Esophagus (tissue), 2 donors: Measurements from ENCODE around the gene GCN1. TPM values are rescaled to one million over a fixed set of nuclear protein-coding genes. Genes with fewer than 3 reads are reported as not detected.

ENCODE experiments used
- H3K27ac ChIP-seq, 2 donors: one replicate each; pipeline ENCODE4 v1.5.1; 2013; ENCODE audit warnings: low read depth in 2 of 2, mild to moderate bottlenecking in 2 of 2, inconsistent platforms in 1 of 2, low read length in 1 of 2, moderate library complexity in 1 of 2
- H3K27me3 ChIP-seq, 2 donors: one replicate each; pipeline ENCODE4 v1.6.1; 2013; ENCODE audit warnings: low read length in 2 of 2, control low read depth in 1 of 2, mild to moderate bottlenecking in 1 of 2; ENCODE audit not compliant: insufficient read depth in 2 of 2, control insufficient read depth in 1 of 2
- H3K36me3 ChIP-seq, 2 donors: one replicate each; pipeline ENCODE4 v1.6.1; 2013; ENCODE audit warnings: low read length in 1 of 2; ENCODE audit not compliant: control insufficient read depth in 2 of 2, insufficient read depth in 2 of 2
- H3K4me1 ChIP-seq, 2 donors: one replicate each; pipeline ENCODE4 v1.6.1; 2013; ENCODE audit warnings: low read length in 1 of 2; ENCODE audit not compliant: control insufficient read depth in 2 of 2, insufficient read depth in 2 of 2
- H3K4me3 ChIP-seq, 2 donors: one replicate each; pipeline ENCODE4 v1.5.1; 2013; ENCODE audit warnings: low read length in 2 of 2, mild to moderate bottlenecking in 2 of 2, low read depth in 1 of 2, moderate library complexity in 1 of 2
- H3K9me3 ChIP-seq, 2 donors: one replicate each; pipeline ENCODE4 v1.6.1; 2013; ENCODE audit warnings: mild to moderate bottlenecking in 2 of 2, low read depth in 1 of 2, low read length in 1 of 2, moderate library complexity in 1 of 2; ENCODE audit not compliant: control insufficient read depth in 2 of 2, insufficient read depth in 1 of 2
- WGBS, 2 donors: extraction: QIAGEN DNeasy Blood & Tissue Kit; methylation state at CpG; one replicate each; pipeline ENCODE4 v1.1.7; 2013; 5-methylcytosine and 5-hydroxymethylcytosine counted together
- polyA plus RNA-seq, 2 donors: library from polyadenylated mRNA; stranded (reverse); fragments of 200-250 nt; gene quantifications; one replicate each; pipeline ENCODE4 v1.2.3, GENCODE V29; 2013
- donor health status: healthy with polysubstance abuse.
- donor health status: Bipolar disorder and iron deficiency.

GCN1 gene
- polyA plus RNA-seq, 2 donors, result 22.9 to 28.1 TPM

DNA sequence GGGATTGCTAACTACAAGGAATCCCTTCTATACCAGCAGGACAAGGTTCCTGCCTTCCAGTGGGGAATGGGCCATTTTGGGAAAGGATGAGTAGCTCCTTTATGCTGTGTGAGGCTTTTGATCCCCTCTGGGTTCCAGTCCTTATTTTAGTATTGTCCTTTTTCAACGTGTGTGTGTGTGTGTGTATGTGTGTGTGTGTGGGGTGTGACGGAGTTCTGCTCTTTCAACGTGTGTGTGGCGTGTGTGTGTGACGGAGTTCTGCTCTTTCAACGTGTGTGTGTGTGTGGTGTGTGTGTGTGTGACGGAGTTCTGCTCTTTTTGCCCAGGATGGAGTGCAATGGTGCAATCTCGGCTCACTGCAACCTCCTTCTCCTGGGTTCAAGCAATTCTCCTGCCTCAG lies 105.4 kb downstream of the GCN1 start:
- H3K36me3 ChIP-seq, result peaks cover 0 to 32% of the 10 kb centered on the region in 2 donors
- H3K27me3 ChIP-seq, result no peaks in the 10 kb centered on the region
- WGBS, 2 donors, result 33 to 35% methylated on average over 8 of the region's 8 CpGs
- H3K27ac ChIP-seq, result no peak overlapping the region
- no peak overlapping the region for H3K4me3 ChIP-seq
- no peaks in the 10 kb centered on the region for H3K9me3 ChIP-seq
- no peaks in the 10 kb centered on the region for H3K4me1 ChIP-seq

DNA sequence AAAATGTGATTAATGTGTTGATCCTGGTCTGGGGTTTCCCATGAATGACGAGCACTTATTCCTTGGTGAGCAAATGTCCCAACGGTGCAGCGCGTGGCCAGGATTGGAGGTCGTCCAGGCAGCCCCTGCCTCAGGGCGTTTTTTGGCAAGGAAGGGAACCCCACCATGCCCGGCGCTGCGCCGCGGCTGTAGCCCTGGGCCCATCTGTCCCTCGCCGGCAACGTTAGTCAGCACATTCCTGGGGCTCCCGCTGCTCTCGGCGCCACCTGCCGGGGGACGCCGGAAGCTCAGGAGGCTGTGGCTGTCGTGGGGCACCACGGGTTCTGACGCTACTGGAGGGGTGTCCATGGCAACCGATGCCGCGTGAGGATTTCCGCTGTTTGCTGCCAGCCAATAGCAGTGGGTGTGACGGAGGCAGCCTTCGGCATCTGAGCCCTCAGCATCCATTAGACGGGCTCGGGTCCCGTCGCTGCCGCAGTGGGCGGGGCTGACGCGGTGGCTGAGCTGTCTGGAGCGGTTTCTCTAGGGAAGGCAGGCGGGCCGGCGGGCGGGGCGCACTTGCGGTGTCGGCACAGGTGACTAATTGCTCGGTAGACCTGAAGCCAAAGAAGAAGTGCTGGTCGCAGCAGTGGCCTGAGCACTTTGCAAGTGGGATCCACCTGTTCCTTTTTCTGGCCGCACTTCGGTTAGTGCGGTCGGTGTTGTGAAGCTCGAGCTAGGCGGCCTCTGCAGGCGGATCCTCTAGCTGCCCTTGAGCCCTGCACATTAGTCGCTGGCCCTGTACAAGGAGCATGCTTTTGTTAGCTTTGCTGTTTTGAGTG lies 107.5 kb downstream of the GCN1 start:
- Histone ChIP-seq H3K27me3 (no peaks in the 10 kb centered on the region), H3K9me3 (no peaks in the 10 kb centered on the region), H3K36me3 (peaks cover 0 to 11% of the 10 kb centered on the region in 2 donors), H3K4me3 (peak overlapping the region; percentile 18 to 29), H3K4me1 (no peaks in the 10 kb centered on the region), H3K27ac (peak overlapping the region; percentile 84 to 94)
- 0 to 1% methylated on average over 55 of the region's 55 CpGs for WGBS, 2 donors

DNA sequence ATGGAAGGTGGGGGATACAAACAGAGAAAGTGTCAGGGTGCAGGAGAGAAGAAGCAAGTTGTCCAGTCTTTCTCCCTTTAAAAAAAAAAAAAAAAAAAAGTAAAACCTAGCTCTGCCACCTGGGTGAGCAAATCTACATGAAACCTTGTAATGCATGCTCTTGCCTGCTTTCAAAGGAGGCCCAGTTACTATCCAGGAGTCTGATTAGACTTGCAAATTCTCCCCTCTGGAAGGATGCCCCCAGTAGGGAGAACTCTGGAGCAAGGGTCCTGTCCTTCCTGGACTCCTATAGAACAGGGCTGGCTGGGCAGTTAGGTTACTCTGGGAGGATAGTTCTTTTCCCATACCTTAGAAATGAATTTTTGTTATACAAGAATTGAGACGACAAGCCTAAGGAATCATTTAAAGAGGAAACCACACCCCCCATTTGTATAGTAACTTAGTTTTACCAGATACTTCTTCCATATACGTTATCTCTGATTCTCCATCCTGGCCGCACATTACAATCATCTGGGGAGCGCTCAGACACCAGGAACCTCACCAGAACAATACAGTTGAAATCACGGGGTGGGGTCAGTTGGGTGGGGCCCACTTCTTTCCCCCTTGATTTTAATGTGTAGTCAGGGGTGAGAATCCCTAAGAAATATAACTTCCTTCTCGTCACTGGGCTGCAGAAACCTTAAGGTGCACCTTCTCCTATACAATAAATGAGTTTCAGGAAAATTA lies 108.4 kb downstream of the GCN1 start:
- H3K4me3 ChIP-seq, result no peak overlapping the region
- H3K4me1 ChIP-seq, result no peaks in the 10 kb centered on the region
- peak overlapping the region; percentile 80 to 84 for H3K27ac ChIP-seq

DNA sequence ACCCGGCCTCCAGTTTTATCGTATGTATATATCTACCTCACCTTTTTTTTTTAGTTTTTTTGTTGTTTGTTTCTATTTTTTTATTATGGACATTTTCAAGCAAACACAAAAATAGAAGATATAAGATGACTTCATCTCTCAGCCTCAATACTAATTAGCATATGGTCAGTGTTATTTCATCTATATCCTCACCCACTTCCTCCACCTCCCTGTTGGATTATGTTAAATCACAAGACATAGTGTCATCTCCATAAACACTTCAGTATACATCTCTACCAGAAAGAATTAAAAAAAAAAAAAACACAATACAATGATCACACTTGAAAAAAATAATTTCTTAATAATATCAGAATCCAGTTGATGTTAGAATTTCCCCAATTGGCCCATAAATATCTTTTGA lies 112.9 kb downstream of the GCN1 start:
- H3K4me3 ChIP-seq, result no peak overlapping the region
- H3K4me1 ChIP-seq, result peaks cover 0 to 17% of the 10 kb centered on the region in 2 donors
- no peaks in the 10 kb centered on the region for H3K27me3 ChIP-seq
- WGBS, 2 donors, result 90 to 97% methylated on average over 2 of the region's 2 CpGs
- H3K9me3 ChIP-seq, result no peaks in the 10 kb centered on the region
- H3K27ac ChIP-seq, result no peak overlapping the region
- peaks cover 0 to 2% of the 10 kb centered on the region in 2 donors for H3K36me3 ChIP-seq

More for the DNA sequence above, 108.4 kb downstream of the GCN1 start:
- peaks cover 0 to 7% of the 10 kb centered on the region in 2 donors for H3K36me3 ChIP-seq
- no peaks in the 10 kb centered on the region for H3K9me3 ChIP-seq
- H3K27me3 ChIP-seq, result no peaks in the 10 kb centered on the region
- 64 to 65% methylated on average over 6 of the region's 6 CpGs for WGBS, 2 donors

GRCh38 chr12:120079411-120080400 lies 114.8 kb downstream of the GCN1 start:
- H3K4me1 ChIP-seq, result peaks cover 0 to 17% of the 10 kb centered on the region in 2 donors
- WGBS, 2 donors, result 50 to 51% methylated on average over 9 of the region's 9 CpGs

GRCh38 chr12:120078868-120079267 lies 115.6 kb downstream of the GCN1 start:
- no peak overlapping the region for H3K4me3 ChIP-seq
- H3K9me3 ChIP-seq, result no peaks in the 10 kb centered on the region
- peaks cover 0 to 7% of the 10 kb centered on the region in 2 donors for H3K36me3 ChIP-seq
- peaks cover 0 to 17% of the 10 kb centered on the region in 2 donors for H3K4me1 ChIP-seq
- no peaks in the 10 kb centered on the region for H3K27me3 ChIP-seq
- peak overlapping the region; percentile 86 to 93 for H3K27ac ChIP-seq
- 52 to 74% methylated on average over 5 of the region's 5 CpGs for WGBS, 2 donors

More at GRCh38 chr12:120079411-120080400, 114.8 kb downstream of the GCN1 start:
- no peaks in the 10 kb centered on the region for H3K9me3 ChIP-seq
- H3K36me3 ChIP-seq, result peaks cover 0 to 3% of the 10 kb centered on the region in 2 donors
- H3K4me3 ChIP-seq, result no peak overlapping the region
- H3K27me3 ChIP-seq, result no peaks in the 10 kb centered on the region
- H3K27ac ChIP-seq, result peak overlapping the region; percentile 86 to 94

DNA sequence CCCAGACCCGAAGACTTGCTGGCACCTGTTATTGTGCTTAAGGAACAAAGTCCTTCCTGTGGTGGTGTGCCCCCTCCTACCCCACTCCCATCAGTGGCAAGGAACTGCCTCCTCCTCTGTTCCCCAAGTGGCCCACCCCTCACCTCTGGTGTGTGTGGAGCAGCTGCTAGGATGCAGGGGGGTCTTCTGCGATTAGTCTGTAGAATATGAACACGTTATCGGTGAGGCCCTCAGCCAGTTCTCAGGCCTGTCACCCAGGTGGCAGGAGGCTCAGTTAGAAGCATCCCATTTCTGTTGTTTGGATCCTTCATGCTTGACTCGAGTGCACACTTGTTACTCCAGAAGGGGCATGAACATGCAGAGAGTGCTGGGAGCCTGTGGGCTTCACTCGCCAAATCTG lies 117.3 kb downstream of the GCN1 start:
- no peaks in the 10 kb centered on the region for H3K27me3 ChIP-seq
- H3K27ac ChIP-seq, result no peak overlapping the region
- no peaks in the 10 kb centered on the region for H3K9me3 ChIP-seq
- H3K4me1 ChIP-seq, result peaks cover 0 to 20% of the 10 kb centered on the region in 2 donors
- peaks cover 0 to 10% of the 10 kb centered on the region in 2 donors for H3K36me3 ChIP-seq
- 92 to 95% methylated on average over 6 of the region's 6 CpGs for WGBS, 2 donors
- no peak overlapping the region for H3K4me3 ChIP-seq
